NOMO-1 treated with dmso at 0.1 percent for 144 hours (cell line): ENCODE results near the gene PACC1.
"Not testable (repeated sequence)": the region's sequence is repeated elsewhere in the genome, so short reads cannot be mapped to it uniquely, and the experiment has no call there.

Experiments
- DNase-seq: peaks from one replicate; lab custom pipeline; 2025; ENCODE audit not compliant: unreplicated experiment; lab: John Stamatoyannopoulos, UW

Gene PACC1

DNA sequence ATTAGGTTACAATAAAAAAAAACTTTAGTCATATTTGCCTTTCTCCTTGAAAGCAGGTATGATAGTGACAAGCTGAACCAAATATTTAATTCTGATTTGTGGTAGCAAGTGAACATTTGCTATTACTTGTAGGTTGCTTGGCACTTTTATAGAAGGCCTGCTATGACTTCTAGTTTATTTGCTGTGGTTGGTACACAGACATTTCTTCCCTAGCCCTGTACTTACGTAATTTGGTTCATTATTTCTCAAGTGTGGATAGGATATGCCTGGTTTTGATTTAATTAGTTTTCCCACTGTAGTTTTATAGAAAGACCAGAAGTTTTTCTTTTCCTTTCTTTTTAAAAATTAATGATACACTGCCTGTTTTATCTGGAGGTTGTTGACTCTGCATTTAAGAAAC, 73.6 kb downstream of the PACC1 start:
- DNase-seq: no peak

DNA sequence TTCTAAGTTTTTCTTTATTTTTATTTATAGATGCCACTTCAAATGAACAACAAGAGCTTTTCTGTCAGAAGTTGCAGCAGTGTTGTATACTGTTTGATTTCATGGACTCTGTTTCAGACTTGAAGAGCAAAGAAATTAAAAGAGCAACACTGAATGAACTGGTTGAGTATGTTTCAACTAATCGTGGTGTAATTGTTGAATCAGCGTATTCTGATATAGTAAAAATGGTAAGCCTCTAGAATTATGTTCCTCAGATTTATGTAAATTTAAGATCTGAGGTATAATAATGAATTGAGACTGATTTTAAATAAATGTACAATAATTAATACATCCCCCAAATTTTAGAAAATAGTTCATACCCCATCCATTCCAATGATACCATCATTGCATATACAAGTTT, 85.6 kb downstream of the PACC1 start:
- no peak for DNase-seq

DNA sequence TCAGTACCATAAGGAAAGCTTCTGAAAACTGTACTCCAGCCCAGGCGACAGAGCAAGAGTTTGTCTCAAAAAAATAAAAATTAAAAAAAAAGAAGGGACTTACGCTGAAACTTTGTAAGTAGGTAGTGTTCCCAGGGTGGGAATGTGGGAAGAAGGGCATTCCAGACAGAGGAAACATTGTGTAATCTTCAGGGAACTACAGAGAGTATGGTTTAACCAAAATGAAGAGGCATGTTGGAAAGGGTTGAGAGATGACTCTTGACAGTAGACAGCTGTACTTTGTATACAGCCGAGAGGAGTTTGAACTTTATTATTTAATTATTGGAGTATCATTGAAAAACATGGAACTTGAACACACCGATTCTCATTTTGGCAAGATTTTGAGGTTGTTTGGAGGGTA, 86.4 kb downstream of the PACC1 start:
- DNase-seq: no peak

DNA sequence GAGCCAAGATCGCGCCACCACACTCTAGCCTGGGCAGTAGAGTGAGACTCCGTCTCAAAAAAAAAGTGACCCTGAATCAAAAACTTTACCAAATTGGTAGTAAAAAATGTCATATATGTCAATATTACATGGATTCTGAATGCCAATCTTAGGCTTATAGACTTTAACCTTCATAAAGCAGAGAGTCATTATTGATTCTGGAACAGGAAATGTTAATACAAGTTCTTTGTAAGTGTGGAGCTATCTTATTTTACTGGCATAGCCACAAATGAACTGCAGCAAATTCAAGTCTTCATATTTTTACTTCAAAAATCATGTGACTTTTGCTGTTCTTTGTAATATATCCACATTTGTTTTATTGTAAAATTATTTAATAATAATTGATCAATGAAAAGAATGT, 88.1 kb downstream of the PACC1 start:
- DNase-seq: no peak

DNA sequence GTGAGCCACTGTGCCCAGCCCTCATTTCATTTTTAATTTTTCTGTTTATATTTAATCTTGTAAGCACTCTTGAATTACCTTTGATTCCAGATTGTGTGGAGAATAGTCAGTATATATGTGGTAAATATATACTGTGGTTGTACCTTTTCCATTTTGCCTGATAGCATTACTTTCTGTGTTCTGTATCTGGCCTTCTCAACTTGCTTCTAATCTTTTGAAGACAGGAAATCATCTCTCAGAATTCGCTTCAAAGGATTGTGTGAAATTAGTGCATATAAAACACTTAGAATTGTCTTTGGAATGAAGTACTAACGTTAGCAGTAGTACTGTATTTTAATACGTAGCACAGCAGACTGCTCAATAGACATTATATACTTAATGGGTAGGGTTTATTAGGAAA, 91.6 kb downstream of the PACC1 start:
- DNase-seq: no peak

DNA sequence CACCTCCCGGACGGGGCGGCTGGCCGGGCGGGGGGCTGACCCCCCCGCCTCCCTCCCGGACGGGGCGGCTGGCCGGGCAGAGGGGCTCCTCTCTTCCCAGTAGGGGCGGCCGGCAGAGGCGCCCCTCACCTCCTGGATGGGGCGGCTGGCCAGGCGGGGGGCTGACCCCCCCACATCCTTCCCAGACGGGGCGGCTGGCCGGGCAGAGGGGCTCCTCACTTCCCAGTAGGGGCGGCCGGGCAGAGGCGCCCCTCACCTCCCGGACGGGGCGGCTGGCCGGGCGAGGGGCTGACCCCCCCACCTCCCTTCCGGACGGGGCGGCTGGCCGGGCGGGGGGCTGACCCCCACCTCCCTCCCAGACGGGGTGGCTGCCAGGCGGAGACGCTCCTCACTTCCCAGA, 93.7 kb downstream of the PACC1 start:
- not testable (repeated sequence) for DNase-seq

DNA sequence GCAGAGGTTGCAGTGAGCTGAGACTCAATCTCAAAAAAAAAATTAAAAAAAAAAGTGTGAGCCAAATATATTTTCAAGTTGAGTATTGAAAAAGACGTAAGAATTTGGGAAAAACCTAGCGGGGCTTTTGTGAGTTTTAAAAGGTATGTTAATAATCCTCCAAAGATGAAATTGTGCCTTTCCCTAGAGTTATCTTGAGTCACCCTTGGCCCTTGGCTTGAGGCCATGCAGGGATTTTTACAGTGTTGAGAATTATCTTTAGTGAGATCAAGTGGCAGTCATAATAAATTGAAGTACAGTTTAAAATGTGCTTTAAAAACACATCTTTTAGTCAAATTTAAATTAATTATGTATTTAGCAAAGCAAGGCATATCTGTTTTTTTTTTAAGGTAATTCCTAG, 96.8 kb downstream of the PACC1 start:
- no peak for DNase-seq

DNA sequence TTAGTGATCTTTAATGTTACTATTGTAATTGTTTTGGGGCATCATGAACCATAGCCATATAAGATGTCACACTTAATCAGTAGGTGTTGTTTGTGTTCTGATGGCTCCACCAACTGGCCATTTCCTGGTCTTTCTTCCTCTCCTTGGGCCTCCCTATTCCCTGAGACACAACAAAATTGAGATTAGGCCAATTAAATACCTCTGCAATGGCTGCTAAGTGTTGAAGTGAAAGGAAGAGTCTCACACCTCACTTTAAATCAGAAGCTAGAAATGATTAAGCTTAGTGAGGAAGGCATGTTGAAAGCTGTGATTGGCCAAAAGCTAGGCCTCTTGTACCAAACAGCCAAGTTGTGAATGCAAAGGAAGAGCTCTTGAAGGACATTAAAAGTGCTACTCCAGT, 98.8 kb downstream of the PACC1 start:
- no peak for DNase-seq

DNA sequence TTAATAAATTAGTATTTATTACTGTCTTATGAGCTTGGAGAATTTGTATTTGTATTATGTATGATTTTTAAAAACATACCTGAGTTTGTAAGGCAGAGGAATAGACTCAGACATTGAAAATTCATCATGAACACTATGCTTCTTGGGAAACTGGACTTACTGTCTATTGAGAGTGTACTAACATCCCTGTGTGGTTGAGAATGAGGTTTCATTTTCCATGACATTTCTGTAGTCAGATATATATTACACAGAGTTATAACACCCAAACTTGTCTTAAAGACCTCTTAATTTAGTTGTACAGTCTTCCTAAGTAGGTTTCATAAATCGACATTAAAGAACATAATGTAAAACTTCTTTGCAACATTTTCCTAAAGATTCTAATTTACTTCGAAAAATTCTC, 99.5 kb downstream of the PACC1 start:
- no peak for DNase-seq
